HepG2 (cell line): Measurements from ENCODE around the gene ARMC5. TPM values are rescaled to one million over a fixed set of nuclear protein-coding genes. Genes with fewer than 3 reads are reported as not detected.

Experiments
- CENPT ChIP-seq: sonication (generic); formaldehyde crosslinking; IDR thresholded peaks from 2 replicates; pipeline ENCODE4 v1.8.0; 2022; ENCODE audit warnings: low read depth, mild to moderate bottlenecking, moderate library complexity, missing genetic modification reagents
- GABPB1 ChIP-seq: IDR thresholded peaks from 2 replicates; pipeline ENCODE4 v1.6.1; 2016; ENCODE audit warnings: mild to moderate bottlenecking, missing genetic modification reagents, moderate library complexity, missing compliant biosample characterization
- GMEB1 ChIP-seq: sonication (generic); formaldehyde crosslinking; IDR thresholded peaks from 2 replicates; pipeline ENCODE4 v1.5.1; 2020; ENCODE audit warnings: missing genetic modification reagents, mild to moderate bottlenecking, borderline replicate concordance
- IKZF1 ChIP-seq: fragments of 450-650 bp; IDR thresholded peaks from 2 replicates; pipeline ENCODE4 v1.7.1; 2016
- NFKBIZ ChIP-seq: IDR thresholded peaks from 2 replicates; pipeline ENCODE4 v1.6.1; 2018; ENCODE audit warnings: missing genetic modification reagents, missing compliant biosample characterization
- RFX1 ChIP-seq: fragments of 450-650 bp; IDR thresholded peaks from 2 replicates; pipeline ENCODE4 v1.6.1; 2017
- SKIL ChIP-seq: sonication (generic); formaldehyde crosslinking; IDR thresholded peaks from 2 replicates; pipeline ENCODE4 v1.8.0; 2022; ENCODE audit warnings: missing genetic modification reagents, mild to moderate bottlenecking, moderate library complexity, borderline replicate concordance
- TRAFD1 ChIP-seq: sonication (generic); formaldehyde crosslinking; IDR thresholded peaks from 2 replicates; pipeline ENCODE4 v1.5.1; 2020; ENCODE audit warnings: missing genetic modification reagents, mild to moderate bottlenecking, borderline replicate concordance
- U2AF1 ChIP-seq: fragments of 200-400 bp; formaldehyde crosslinking; optimal IDR thresholded peaks from 2 replicates; pipeline ENCODE3; 2017; ENCODE audit warnings: mild to moderate bottlenecking, low read depth, low read length
- ZBTB10 ChIP-seq: sonication (generic); formaldehyde crosslinking; IDR thresholded peaks from 2 replicates; pipeline ENCODE4 v1.4.0; 2020; ENCODE audit warnings: missing genetic modification reagents, borderline replicate concordance
- ZNF224 ChIP-seq: sonication (generic); formaldehyde crosslinking; IDR thresholded peaks from 2 replicates; pipeline ENCODE4 v1.5.0; 2020; ENCODE audit warnings: mild to moderate bottlenecking, missing genetic modification reagents
- ZNF281 ChIP-seq: sonication (generic); formaldehyde crosslinking; IDR thresholded peaks from 2 replicates; pipeline ENCODE4 v1.4.0; 2020; ENCODE audit warnings: missing genetic modification reagents, borderline replicate concordance
- ZNF383 ChIP-seq: sonication (generic); formaldehyde crosslinking; IDR thresholded peaks from 2 replicates; pipeline ENCODE4 v1.4.0; 2020; ENCODE audit warnings: missing genetic modification reagents, mild to moderate bottlenecking, borderline replicate concordance
- ZNF547 ChIP-seq: sonication (generic); formaldehyde crosslinking; IDR thresholded peaks from 2 replicates; pipeline ENCODE4 v1.5.1; 2020; ENCODE audit warnings: mild to moderate bottlenecking, missing genetic modification reagents
- ZNF619 ChIP-seq: sonication (generic); formaldehyde crosslinking; IDR thresholded peaks from 2 replicates; pipeline ENCODE4 v1.4.0; 2020; ENCODE audit warnings: mild to moderate bottlenecking, missing genetic modification reagents
- ZNF777 ChIP-seq: sonication (generic); formaldehyde crosslinking; IDR thresholded peaks from 2 replicates; pipeline ENCODE4 v1.4.0; 2020; ENCODE audit warnings: missing genetic modification reagents
- polyA plus RNA-seq, 8 experiments: library from polyadenylated mRNA; depleted of rRNA in 3 of 8; stranded (reverse) in 7 of 8; unstranded in 1 of 8; fragments of >200 nt; fragmentation: Illumina TruSeq in 4 of 8; extraction: Trizol in 4 of 8; gene quantifications; 2 replicates each; pipeline versions ENCODE4 v1.2.1 to v1.2.3, GENCODE V29; 2011 to 2016; ENCODE audit warnings: low read depth in 4 of 8, missing spikeins in 1 of 8, mixed read lengths in 1 of 8; ENCODE audit not compliant: insufficient read depth in 1 of 8
- total RNA-seq, 5 experiments: library from RNA; depleted of rRNA; stranded (reverse); fragments of >200 nt; fragmentation: Illumina TruSeq; extraction: Trizol; gene quantifications; 2 replicates each; pipeline ENCODE4 v1.2.3, GENCODE V29; 2016; ENCODE audit warnings: low read depth in 1 of 5

ARMC5 gene
- total and polyA plus RNA-seq, 2 of the 13 experiments (the other 11 are each of a cell fraction or from before 2014, with no cell fraction given) = 10.8 to 22.3 TPM

GRCh38 chr16:31453255-31454204, 5.8 kb upstream of the ARMC5 start (continued):
- no peak for TF ChIP-seq U2AF1
- peak; percentile 77; the same call in 1 of the 2 replicates for TF ChIP-seq ZNF619 (CRISPR knock-in tag)
- peak; percentile 34; the same call in 1 of the 2 replicates for TF ChIP-seq ZNF224 (CRISPR knock-in tag)
- TF ChIP-seq ZNF383 = no peak
- TF ChIP-seq TRAFD1 (CRISPR knock-in tag) = peak; percentile 54; the same call in 1 of the 2 replicates
- peak; percentile 39; the same call in 1 of the 2 replicates for TF ChIP-seq ZNF547 (CRISPR knock-in tag)
- no peak for TF ChIP-seq ZNF281 (CRISPR knock-in tag)
- TF ChIP-seq NFKBIZ (CRISPR knock-in tag) = peak; percentile 36; the same call in 1 of the 2 replicates
- no peak for TF ChIP-seq ZNF777 (CRISPR knock-in tag)
- TF ChIP-seq GABPB1 (CRISPR knock-in tag) = peak; percentile 34
- TF ChIP-seq CENPT (CRISPR knock-in tag) = 0 out of 2 replicates have a peak, but pooled peaks have one; percentile 51
- no peak for TF ChIP-seq IKZF1
- no peak for TF ChIP-seq RFX1
- TF ChIP-seq ZBTB10 = 0 out of 2 replicates have a peak, but pooled peaks have one; percentile 65
- TF ChIP-seq GMEB1 = peak; percentile 51; the same call in 1 of the 2 replicates
- TF ChIP-seq SKIL (CRISPR knock-in tag) = no peak
